ENCODE data around the gene RHOU. TPM values are rescaled to one million over a fixed set of nuclear protein-coding genes. Genes with fewer than 3 reads are reported as not detected.
A peak's percentile ranks its signal among the peaks of the same experiment; 100 is the strongest.
"Not testable (repeated sequence)": the region's sequence is repeated elsewhere in the genome, so short reads cannot be mapped to it uniquely, and the experiment has no call there.

Gene RHOU
- under 1 TPM; 0.27 to 0.34 TPM for total RNA-seq
- polyA plus RNA-seq, result under 1 TPM; 0.14 to 0.44 (median 0.15) TPM
- 0 to 1.7 (median 0.93) reads per million in 6 experiments for total RNA-seq

DNA sequence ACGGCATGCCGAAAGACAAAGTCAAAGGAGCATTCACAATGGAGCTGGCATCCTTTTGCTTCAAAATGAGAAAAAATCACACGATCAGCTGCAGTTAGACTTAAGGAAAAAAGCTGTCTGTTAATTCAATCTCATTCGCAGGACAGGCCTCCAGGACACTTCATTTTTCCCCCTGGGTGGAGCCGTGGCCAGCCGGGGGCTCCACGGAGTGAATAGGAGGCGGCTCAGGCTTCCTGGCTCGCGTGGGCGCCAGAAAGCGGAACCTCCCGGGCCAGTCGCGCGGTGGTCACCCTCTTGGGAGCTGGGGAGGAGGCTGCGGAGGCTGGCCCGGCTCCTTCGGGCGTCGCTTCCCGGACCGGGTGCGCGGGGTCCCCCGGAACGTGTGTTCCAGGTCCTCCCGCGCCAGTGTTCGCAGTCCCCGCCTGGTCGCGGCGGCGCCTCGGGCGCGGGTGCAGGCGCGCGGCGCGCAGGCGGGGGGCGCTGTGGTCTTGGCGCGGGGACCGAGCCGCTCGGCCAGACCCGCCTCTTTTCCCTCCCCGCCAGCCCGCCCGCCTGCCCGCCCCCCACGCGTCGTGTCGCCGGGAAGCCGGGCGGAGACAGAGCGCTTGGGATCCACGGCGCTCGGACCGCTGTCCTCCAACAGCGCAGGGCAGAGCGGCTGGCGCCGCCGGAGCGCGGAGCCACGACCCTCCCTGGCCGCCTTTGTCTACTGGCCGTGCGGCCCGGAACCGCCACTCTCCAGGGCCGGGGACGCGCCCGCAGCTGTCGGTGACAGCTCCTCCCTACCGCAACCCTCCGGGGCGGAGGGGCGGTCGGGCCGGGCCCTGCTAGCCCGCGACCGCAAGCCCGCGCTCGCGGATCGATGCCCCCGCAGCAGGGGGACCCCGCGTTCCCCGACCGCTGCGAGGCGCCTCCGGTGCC, at the start of gene RHOU:
Gene RHOU, plus strand, starts transcription at position 599 of the 921 bp plus-strand sequence. Its CDS starts 264 bp downstream, at position 863.
- Mint-ChIP-seq H3K4me1 (peaks cover 0 to 18% (median 13%) of the 10 kb centered on the region in 4 donors), H3K9me3 (no peaks in the 10 kb centered on the region), H3K27ac (peak within 1 kb of the TSS in 8 of 10 donors; percentile 2 to 79 (median 70)), H3K27me3 (peaks cover 4 to 24% (median 16%) of the 10 kb centered on the region in 5 donors), H3K36me3 (no peaks in the 10 kb centered on the region), H3K4me3 (peak within 1 kb of the TSS; percentile 80 to 91 (median 88))
- ATAC-seq (peak; percentile 85 to 88), DNase-seq (peak; percentile 40 to 77 (median 68))
- POLR2A ChIA-PET, result interaction anchor here (0.7 to 2.4 kb wide), 4 partner anchors 69 to 519 kb away, joined by 4 to 10 read pairs (median 6); no protein-coding TSS in a partner anchor

GRCh38 chr1:228687587-228687986, 47.7 kb upstream of the RHOU start:
- Mint-ChIP-seq H3K4me1 (no peaks in the 10 kb centered on the region), H3K36me3 (no peaks in the 10 kb centered on the region), H3K4me3 (no peak overlapping the region), H3K9me3 (no peaks in the 10 kb centered on the region), H3K27ac (no peak overlapping the region), H3K27me3 (peaks cover 4 to 22% (median 11%) of the 10 kb centered on the region in 5 donors)
- POLR2A ChIA-PET, result no interaction called here
- DNase-seq (no peak), ATAC-seq (no peak)

DNA sequence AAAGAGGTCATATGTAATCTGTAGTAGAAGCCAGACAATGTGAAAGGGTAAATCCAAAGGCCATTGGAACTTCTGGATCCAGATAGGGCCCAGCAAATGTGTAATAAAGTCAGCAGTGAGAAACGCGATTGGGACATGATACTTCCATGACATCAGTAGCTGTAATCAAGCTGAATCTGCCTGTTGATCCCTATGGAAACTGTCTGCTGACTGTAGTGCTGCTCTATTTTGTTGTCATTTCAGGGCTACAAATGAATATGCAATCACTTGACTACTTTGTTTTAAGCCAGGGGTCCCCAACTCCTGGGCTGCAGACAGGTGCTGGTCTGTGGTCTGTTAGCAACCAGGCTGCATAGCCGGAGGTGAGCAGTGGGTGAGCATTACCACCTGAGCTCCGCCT, 46.0 kb upstream of the RHOU start:
- Mint-ChIP-seq H3K27ac (no peak overlapping the region), H3K36me3 (no peaks in the 10 kb centered on the region), H3K4me3 (no peak overlapping the region), H3K27me3 (peaks cover 3 to 19% (median 8%) of the 10 kb centered on the region in 5 donors), H3K9me3 (no peaks in the 10 kb centered on the region), H3K4me1 (no peaks in the 10 kb centered on the region)
- POLR2A ChIA-PET, result no interaction called here
- no peak for ATAC-seq
- no peak for DNase-seq

DNA sequence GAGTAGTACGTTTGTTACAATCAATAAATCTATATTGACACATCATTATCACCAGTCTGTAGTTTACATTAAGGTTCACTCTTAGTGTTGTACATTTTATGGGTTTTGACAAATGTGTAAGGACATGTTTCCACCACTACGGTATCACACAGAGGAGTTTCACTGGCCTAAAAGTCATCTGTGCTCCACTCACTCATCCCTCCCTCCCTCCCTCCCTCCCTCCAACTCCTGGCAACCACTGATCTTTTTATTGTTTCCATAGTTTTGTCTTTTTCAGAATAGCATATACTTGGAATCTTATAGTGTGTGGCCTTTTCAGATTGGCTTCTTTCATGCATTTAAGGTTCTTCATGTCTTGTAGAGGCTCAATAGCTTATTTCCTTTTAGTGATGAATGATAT, 44.1 kb upstream of the RHOU start:
- Mint-ChIP-seq H3K27ac (no peak overlapping the region), H3K9me3 (no peaks in the 10 kb centered on the region), H3K27me3 (peaks cover 2 to 19% (median 8%) of the 10 kb centered on the region in 5 donors), H3K4me3 (no peak overlapping the region), H3K36me3 (no peaks in the 10 kb centered on the region), H3K4me1 (peaks cover 6 to 10% (median 8%) of the 10 kb centered on the region in 4 donors)
- POLR2A ChIA-PET, result no interaction called here
- ATAC-seq (no peak), DNase-seq (no peak)

DNA sequence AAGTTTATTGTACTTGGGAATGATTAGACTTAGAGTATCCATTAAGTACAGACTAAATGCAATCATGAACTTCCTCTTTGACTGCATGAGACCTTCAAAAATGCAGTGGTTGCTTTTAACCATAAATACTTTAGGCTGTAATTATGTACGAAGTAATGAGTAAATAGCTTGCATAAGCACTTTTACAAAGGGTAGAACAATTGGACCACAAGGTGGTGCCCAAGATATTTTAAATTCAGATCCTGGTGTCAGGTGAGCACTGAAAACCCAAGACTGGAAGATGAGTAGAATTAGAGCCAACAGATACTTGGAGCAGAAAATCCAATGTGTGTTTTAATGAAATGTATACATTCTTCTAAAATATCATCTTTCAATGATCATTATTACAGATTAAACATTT, 43.4 kb upstream of the RHOU start:
- peaks cover 6 to 10% (median 8%) of the 10 kb centered on the region in 4 donors for H3K4me1 Mint-ChIP-seq
- H3K27ac Mint-ChIP-seq, result no peak overlapping the region
- DNase-seq, result peak in 6 of 10 donors; percentile 6 to 51 (median 30)
- H3K27me3 Mint-ChIP-seq, result peaks cover 2 to 19% (median 8%) of the 10 kb centered on the region in 5 donors
- POLR2A ChIA-PET, result no interaction called here
- no peaks in the 10 kb centered on the region for H3K36me3 Mint-ChIP-seq
- peak in 1 of 2 donors; percentile 41 for ATAC-seq
- no peak overlapping the region for H3K4me3 Mint-ChIP-seq
- H3K9me3 Mint-ChIP-seq, result no peaks in the 10 kb centered on the region

DNA sequence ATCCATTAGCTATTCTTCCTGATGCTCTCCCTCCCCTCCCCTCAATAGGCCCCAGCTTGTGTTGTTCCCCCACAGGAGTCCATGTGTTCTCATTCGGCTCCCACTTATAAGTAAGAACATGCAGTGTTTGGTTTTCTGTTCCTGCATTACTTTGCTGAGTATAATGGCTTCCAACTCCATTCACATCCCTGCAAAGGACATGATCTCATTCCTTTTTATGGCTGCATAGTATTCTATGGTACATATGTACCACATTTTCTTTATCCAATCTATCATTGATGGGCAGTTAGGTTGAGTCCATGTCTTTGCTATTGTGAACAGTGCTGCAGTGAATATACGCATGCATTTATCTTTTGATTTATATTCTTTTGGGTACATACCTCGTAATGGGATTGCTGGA, 40.8 kb upstream of the RHOU start:
- DNase-seq, POLR2A ChIA-PET, H3K4me1 Mint-ChIP-seq, H3K36me3 Mint-ChIP-seq, H3K4me3 Mint-ChIP-seq, H3K27me3 Mint-ChIP-seq, H3K9me3 Mint-ChIP-seq, ATAC-seq, H3K27ac Mint-ChIP-seq: not testable (repeated sequence)

DNA sequence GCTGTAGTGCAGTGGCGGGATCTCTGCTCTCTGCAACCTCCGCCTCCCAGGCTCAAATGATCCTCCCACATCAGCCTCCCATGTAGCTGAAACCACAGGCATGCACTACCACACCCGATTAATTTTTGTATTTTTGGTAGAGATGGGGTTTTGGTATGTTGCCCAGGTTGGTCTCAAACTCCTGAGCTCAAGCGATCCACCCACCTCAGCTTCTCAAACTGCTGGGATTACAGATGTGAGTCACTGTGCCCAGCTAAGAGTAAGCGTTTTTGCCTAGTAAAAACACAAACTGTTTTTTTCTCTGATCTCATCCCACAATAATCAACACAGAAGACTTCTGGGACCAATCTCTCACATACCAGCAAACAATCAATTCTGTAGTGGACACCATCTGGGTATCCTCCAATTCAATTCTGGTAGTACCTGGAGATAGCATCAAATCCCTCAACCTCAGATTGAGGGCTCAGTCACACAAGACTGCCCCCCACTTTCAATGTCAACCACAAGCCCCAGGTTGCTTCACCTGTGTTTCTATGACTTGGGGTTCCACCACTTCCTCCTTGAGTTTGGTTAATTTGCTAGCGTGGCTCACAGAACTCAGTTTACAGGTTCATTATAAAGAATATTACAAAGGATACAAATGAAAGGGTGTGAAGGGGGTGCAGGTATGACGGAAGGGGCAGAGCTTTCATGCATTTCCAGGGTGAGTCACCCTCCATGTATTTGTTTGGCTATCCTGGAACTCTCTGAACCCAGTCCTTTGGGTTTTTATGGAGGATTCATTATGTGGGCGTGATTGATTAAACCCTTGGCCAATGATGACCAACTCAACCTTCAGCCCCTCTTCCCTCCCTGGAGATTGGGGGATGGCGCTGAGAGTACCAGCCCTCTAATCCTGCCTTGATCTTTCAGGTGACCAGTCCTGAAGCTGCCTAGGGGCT, 40.0 kb upstream of the RHOU start:
- peaks cover 0 to 2% (median 0%) of the 10 kb centered on the region in 5 donors for H3K27me3 Mint-ChIP-seq
- H3K4me1 Mint-ChIP-seq, result peaks cover 6 to 10% (median 8%) of the 10 kb centered on the region in 4 donors
- POLR2A ChIA-PET, result no interaction called here
- no peaks in the 10 kb centered on the region for H3K9me3 Mint-ChIP-seq
- H3K27ac Mint-ChIP-seq, result peak overlapping the region in 1 of 10 donors; percentile 44
- peak in 4 of 10 donors; percentile 7 to 43 (median 22) for DNase-seq
- H3K4me3 Mint-ChIP-seq, result peak overlapping the region in 1 of 10 donors; percentile 0
- no peaks in the 10 kb centered on the region for H3K36me3 Mint-ChIP-seq
- peak in 1 of 2 donors; percentile 63 for ATAC-seq

- H3K4me3 Mint-ChIP-seq, result no peak overlapping the region
- no peaks in the 10 kb centered on the region for H3K27me3 Mint-ChIP-seq
- peaks cover 0 to 6% (median 3%) of the 10 kb centered on the region in 9 donors for H3K9me3 Mint-ChIP-seq
- no peak overlapping the region for H3K27ac Mint-ChIP-seq
- peaks cover 6 to 10% (median 8%) of the 10 kb centered on the region in 4 donors for H3K4me1 Mint-ChIP-seq
- ATAC-seq (no peak), DNase-seq (peak in 1 of 10 donors; percentile 7)
- POLR2A ChIA-PET, result no interaction called here
- peaks cover 0 to 2% (median 0%) of the 10 kb centered on the region in 3 donors for H3K36me3 Mint-ChIP-seq
These were observed 37.9 kb upstream of the RHOU start for GRCh38 chr1:228697207-228698016.

- Mint-ChIP-seq H3K4me1 (peaks cover 6 to 10% (median 8%) of the 10 kb centered on the region in 4 donors), H3K27ac (no peak overlapping the region), H3K36me3 (peaks cover 0 to 5% (median 3%) of the 10 kb centered on the region in 3 donors), H3K4me3 (no peak overlapping the region), H3K9me3 (peaks cover 0 to 9% (median 4%) of the 10 kb centered on the region in 9 donors), H3K27me3 (peaks cover 0 to 3% (median 0%) of the 10 kb centered on the region in 5 donors)
- DNase-seq (no peak), ATAC-seq (no peak)
- POLR2A ChIA-PET, result no interaction called here
These were observed 37.3 kb upstream of the RHOU start for GRCh38 chr1:228698017-228698329.

DNA sequence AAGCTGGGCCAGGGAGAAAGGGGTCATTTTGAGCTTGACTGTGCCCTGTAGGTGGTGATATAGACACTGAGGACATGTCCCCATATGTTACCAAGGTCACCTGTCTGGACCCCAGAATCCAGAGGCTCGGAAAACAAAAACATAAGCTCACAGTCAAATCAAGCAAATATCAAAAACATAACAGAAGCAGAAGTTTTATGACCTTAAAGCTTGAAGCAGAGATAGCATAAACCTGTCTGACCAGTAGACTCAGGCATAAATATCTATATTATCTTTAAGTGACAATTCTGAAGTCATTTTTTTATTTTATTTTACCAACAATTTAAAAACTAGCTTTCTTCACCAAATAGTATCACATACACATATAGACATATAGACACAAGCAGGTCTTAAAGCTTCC, 32.8 kb upstream of the RHOU start:
- POLR2A ChIA-PET, result no interaction called here
- Mint-ChIP-seq H3K4me1 (no peaks in the 10 kb centered on the region), H3K27me3 (peaks cover 0 to 3% (median 2%) of the 10 kb centered on the region in 5 donors), H3K4me3 (no peak overlapping the region), H3K9me3 (peaks cover 0 to 16% (median 4%) of the 10 kb centered on the region in 9 donors), H3K27ac (no peak overlapping the region), H3K36me3 (peaks cover 0 to 5% (median 4%) of the 10 kb centered on the region in 3 donors)
- DNase-seq (no peak), ATAC-seq (no peak)

DNA sequence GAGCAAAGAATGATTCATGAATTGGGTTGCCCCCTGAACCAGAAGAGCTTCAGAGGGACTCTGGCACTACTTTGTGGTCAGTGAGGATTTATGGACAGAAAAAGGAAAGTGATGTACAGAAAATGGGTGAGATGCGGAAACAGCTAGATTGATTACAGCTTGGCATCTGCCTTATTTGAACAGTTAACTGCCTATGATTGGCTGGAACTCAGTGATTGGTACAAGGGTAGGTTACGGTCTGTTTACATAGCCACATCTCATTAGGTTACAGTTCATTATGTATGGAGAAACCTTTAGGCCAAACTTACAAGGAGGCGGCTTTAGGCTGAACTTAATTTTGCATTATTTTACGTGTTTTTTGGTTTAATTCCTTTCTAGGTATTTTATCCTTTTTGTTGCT, 29.0 kb upstream of the RHOU start:
- H3K27me3 Mint-ChIP-seq, result peaks cover 0 to 10% (median 5%) of the 10 kb centered on the region in 5 donors
- POLR2A ChIA-PET, result no interaction called here
- no peaks in the 10 kb centered on the region for H3K4me1 Mint-ChIP-seq
- no peak overlapping the region for H3K4me3 Mint-ChIP-seq
- H3K36me3 Mint-ChIP-seq, result peaks cover 0 to 4% (median 3%) of the 10 kb centered on the region in 3 donors
- DNase-seq (no peak), ATAC-seq (no peak)
- peaks cover 0 to 16% (median 4%) of the 10 kb centered on the region in 9 donors for H3K9me3 Mint-ChIP-seq
- H3K27ac Mint-ChIP-seq, result no peak overlapping the region

- H3K27me3 Mint-ChIP-seq, result peaks cover 0 to 17% (median 5%) of the 10 kb centered on the region in 5 donors
- no peak for ATAC-seq
- no peaks in the 10 kb centered on the region for H3K4me1 Mint-ChIP-seq
- no peak overlapping the region for H3K27ac Mint-ChIP-seq
- no peaks in the 10 kb centered on the region for H3K36me3 Mint-ChIP-seq
- DNase-seq, result no peak
- peaks cover 0 to 3% (median 0%) of the 10 kb centered on the region in 9 donors for H3K9me3 Mint-ChIP-seq
- no peak overlapping the region for H3K4me3 Mint-ChIP-seq
- POLR2A ChIA-PET, result no interaction called here
These were observed 18.2 kb upstream of the RHOU start for GRCh38 chr1:228717081-228717480.
